Smooth muscle cell (in vitro differentiated cells): ENCODE results near the gene SIK3. TPM values are rescaled to one million over a fixed set of nuclear protein-coding genes. Genes with fewer than 3 reads are reported as not detected.

ENCODE experiments used
- DNase-seq: peaks from one replicate; lab custom pipeline; 2025; ENCODE audit not compliant: unreplicated experiment; lab: John Stamatoyannopoulos, UW
- H2AFZ ChIP-seq: fragments of 200-600 bp; sonication (generic); 2 replicates; pipeline ENCODE4 v1.6.0; 2016; ENCODE audit warnings: antibody characterized with exemption, low read depth, mild to moderate bottlenecking
- H3F3A ChIP-seq: fragments of 200-600 bp; sonication (generic); 2 replicates; pipeline ENCODE4 v1.6.0; 2017; ENCODE audit warnings: antibody characterized with exemption, low read depth
- H3K27ac ChIP-seq: fragments of 200-600 bp; sonication (generic); 2 replicates; pipeline ENCODE4 v1.5.1; 2016; ENCODE audit warnings: low read depth, mild to moderate bottlenecking
- H3K27me3 ChIP-seq: fragments of 200-600 bp; sonication (generic); 2 replicates; pipeline ENCODE4 v1.6.1; 2016; ENCODE audit warnings: low read depth, mild to moderate bottlenecking
- H3K36me3 ChIP-seq: fragments of 200-600 bp; sonication (generic); 2 replicates; pipeline ENCODE4 v1.5.1; 2016; ENCODE audit warnings: low read depth
- H3K4me1 ChIP-seq: fragments of 200-600 bp; sonication (generic); 2 replicates; pipeline ENCODE4 v1.5.1; 2016; ENCODE audit warnings: low read depth
- H3K4me2 ChIP-seq: fragments of 200-600 bp; sonication (generic); 2 replicates; pipeline ENCODE4 v1.6.0; 2016; ENCODE audit warnings: mild to moderate bottlenecking
- H3K4me3 ChIP-seq: fragments of 200-600 bp; sonication (generic); 2 replicates; pipeline ENCODE4 v1.5.1; 2016; ENCODE audit warnings: mild to moderate bottlenecking
- H3K79me2 ChIP-seq: fragments of 200-600 bp; sonication (generic); 2 replicates; pipeline ENCODE4 v1.6.0; 2016; ENCODE audit warnings: low read depth, mild to moderate bottlenecking
- H3K9ac ChIP-seq: fragments of 200-600 bp; sonication (generic); 2 replicates; pipeline ENCODE4 v1.6.0; 2016; ENCODE audit warnings: low read depth
- H3K9me3 ChIP-seq: fragments of 200-600 bp; sonication (generic); replicated peaks from 2 replicates; pipeline ENCODE4 v1.5.1; 2016; ENCODE audit warnings: low read depth
- H4K20me1 ChIP-seq: fragments of 200-600 bp; sonication (generic); 2 replicates; pipeline ENCODE4 v1.6.0; 2016; ENCODE audit warnings: low read depth
- CTCF ChIP-seq: fragments of 200-600 bp; sonication (generic); IDR thresholded peaks from 2 replicates; pipeline ENCODE4 v1.5.1; 2017; ENCODE audit warnings: borderline replicate concordance, mild to moderate bottlenecking, antibody characterized with exemption; ENCODE audit not compliant: insufficient read depth, poor library complexity, severe bottlenecking
- WGBS: methylation state at CpG from one replicate; pipeline ENCODE4 v1.1.7; 2016; ENCODE audit warnings: low lambda C conversion rate; 5-methylcytosine and 5-hydroxymethylcytosine counted together
- polyA plus RNA-seq: library from polyadenylated mRNA; unstranded; fragments of >200 nt; fragmentation: Nextera tagmentation; extraction: Ambion mirVana; gene quantifications from 2 replicates; pipeline ENCODE4 v1.2.1, GENCODE V29; 2016
- total RNA-seq: library from RNA; depleted of rRNA; stranded (reverse); fragments of >200 nt; gene quantifications from 2 replicates; pipeline ENCODE4 v1.2.3, GENCODE V29; 2014

SIK3 gene
- total and polyA plus RNA-seq, 2 experiments from 2014 or later = 11.0 to 11.9 TPM

- Histone ChIP-seq H3K79me2 (no peaks in the 10 kb centered on the region), H2AFZ (no peak overlapping the region)
These were observed 161.3 kb downstream of the SIK3 start for GRCh38 chr11:116936754-116937446.

DNA sequence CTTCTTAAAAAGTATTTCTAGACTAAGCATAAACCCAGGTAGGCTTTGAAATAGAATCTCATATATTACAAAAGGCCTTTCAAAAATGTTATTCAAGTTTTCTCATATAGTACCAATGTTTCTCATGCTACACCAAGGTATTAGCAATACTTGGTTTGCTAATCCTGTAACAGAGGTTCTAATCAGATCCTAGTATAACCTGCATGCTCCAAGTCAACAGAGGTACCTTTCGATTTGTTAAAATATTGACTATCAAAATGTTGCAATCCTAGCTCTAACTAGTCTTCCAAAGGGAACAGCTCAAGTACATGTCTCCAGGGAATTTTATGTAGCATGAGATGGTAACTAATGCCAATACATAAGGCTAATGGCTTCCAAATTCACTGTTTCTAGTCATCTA is 162.7 kb downstream of the SIK3 start:
- H3K79me2 ChIP-seq = no peaks in the 10 kb centered on the region
- H3K9ac ChIP-seq = no peak overlapping the region
- H3K27me3 ChIP-seq = no peaks in the 10 kb centered on the region
- no peaks in the 10 kb centered on the region for H3K9me3 ChIP-seq
- no peaks in the 10 kb centered on the region for H3F3A ChIP-seq
- WGBS = 100% methylated on average over 1 of the region's 1 CpG
- no peak overlapping the region for H3K4me3 ChIP-seq
- H3K4me2 ChIP-seq = no peak overlapping the region
- TF ChIP-seq CTCF = no peak
- DNase-seq = no peak
- H3K27ac ChIP-seq = no peak overlapping the region
- H4K20me1 ChIP-seq = peaks cover 7% of the 10 kb centered on the region
- H3K4me1 ChIP-seq = no peaks in the 10 kb centered on the region
- no peak overlapping the region for H2AFZ ChIP-seq
- H3K36me3 ChIP-seq = no peaks in the 10 kb centered on the region

More at GRCh38 chr11:116936754-116937446, 161.3 kb downstream of the SIK3 start:
- WGBS = 96% methylated on average over 3 of the region's 3 CpGs
- Histone ChIP-seq H3K27ac (no peak overlapping the region), H3K9me3 (no peaks in the 10 kb centered on the region), H3F3A (no peaks in the 10 kb centered on the region), H3K4me1 (no peaks in the 10 kb centered on the region), H3K4me2 (no peak overlapping the region), H3K36me3 (no peaks in the 10 kb centered on the region), H3K9ac (no peak overlapping the region), H3K4me3 (no peak overlapping the region), H3K27me3 (no peaks in the 10 kb centered on the region), H4K20me1 (no peaks in the 10 kb centered on the region)
- TF ChIP-seq CTCF = no peak
- DNase-seq = no peak

- H3K9ac ChIP-seq = no peak overlapping the region
- WGBS = 100% methylated on average over 1 of the region's 1 CpG
- no peak for TF ChIP-seq CTCF
These were observed 163.1 kb downstream of the SIK3 start for GRCh38 chr11:116935089-116935488.

DNA sequence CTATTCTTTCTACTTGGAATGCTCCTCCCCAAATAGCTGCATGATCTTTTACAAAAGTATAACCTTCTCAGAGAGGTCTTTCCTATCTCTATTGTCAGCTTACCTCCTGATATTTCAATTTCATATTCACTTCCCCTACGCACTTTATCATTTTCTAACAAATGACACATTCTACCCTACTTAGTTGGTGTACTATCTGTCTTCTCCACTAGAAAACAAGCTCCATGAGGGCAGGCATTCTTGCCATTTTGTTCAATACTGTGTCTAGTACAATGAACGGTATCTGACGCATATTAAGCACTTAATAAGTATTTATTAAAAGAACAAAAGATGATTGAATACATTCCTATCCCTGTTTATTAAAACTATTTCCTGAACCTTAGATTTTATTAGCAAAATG is 164.3 kb downstream of the SIK3 start:
- Histone ChIP-seq H3K27me3 (no peaks in the 10 kb centered on the region), H3K36me3 (no peaks in the 10 kb centered on the region), H3K9me3 (no peaks in the 10 kb centered on the region), H3K27ac (no peak overlapping the region), H3K9ac (no peak overlapping the region), H3K79me2 (no peaks in the 10 kb centered on the region), H3K4me1 (peaks cover 7% of the 10 kb centered on the region), H3K4me2 (no peak overlapping the region), H3K4me3 (no peak overlapping the region), H2AFZ (no peak overlapping the region), H3F3A (no peaks in the 10 kb centered on the region), H4K20me1 (peaks cover 19% of the 10 kb centered on the region)
- DNase-seq = no peak
- 96% methylated on average over 3 of the region's 3 CpGs for WGBS
- no peak for TF ChIP-seq CTCF

More at GRCh38 chr11:116935089-116935488, 163.1 kb downstream of the SIK3 start:
- DNase-seq = no peak
- no peaks in the 10 kb centered on the region for H3K4me1 ChIP-seq
- no peaks in the 10 kb centered on the region for H3K27me3 ChIP-seq
- H2AFZ ChIP-seq = no peak overlapping the region
- no peak overlapping the region for H3K4me2 ChIP-seq
- no peak overlapping the region for H3K27ac ChIP-seq
- H3K79me2 ChIP-seq = no peaks in the 10 kb centered on the region
- H3K4me3 ChIP-seq = no peak overlapping the region
- H3K36me3 ChIP-seq = no peaks in the 10 kb centered on the region
- no peaks in the 10 kb centered on the region for H3F3A ChIP-seq
- no peaks in the 10 kb centered on the region for H3K9me3 ChIP-seq
- peaks cover 11% of the 10 kb centered on the region for H4K20me1 ChIP-seq
